Activated naive CD4-positive, alpha-beta T cell treated with anti-CD3 and anti-CD28 coated beads, Interleukin-2, amount 50 U/mL, for 24 hours (primary cell): ENCODE measurements around the gene GRIK4.

ENCODE experiments used
- H3K27ac Mint-ChIP-seq: one replicate; pipeline ENCODE4 v1.8.0; 2021; ENCODE audit warnings: mild to moderate bottlenecking, mixed read lengths
- H3K27me3 Mint-ChIP-seq: one replicate; pipeline ENCODE4 v1.8.0; 2021; ENCODE audit warnings: mixed read lengths
- H3K36me3 Mint-ChIP-seq: one replicate; pipeline ENCODE4 v1.8.0; 2021; ENCODE audit warnings: mixed read lengths
- H3K4me1 Mint-ChIP-seq: one replicate; pipeline ENCODE4 v1.8.0; 2021; ENCODE audit warnings: mixed read lengths
- H3K4me3 Mint-ChIP-seq: one replicate; pipeline ENCODE4 v1.8.0; 2021; ENCODE audit warnings: mild to moderate bottlenecking, mixed read lengths
- H3K9me3 Mint-ChIP-seq: one replicate; pipeline ENCODE4 v1.8.0; 2021; ENCODE audit warnings: mixed read lengths

The GRIK4 gene

DNA sequence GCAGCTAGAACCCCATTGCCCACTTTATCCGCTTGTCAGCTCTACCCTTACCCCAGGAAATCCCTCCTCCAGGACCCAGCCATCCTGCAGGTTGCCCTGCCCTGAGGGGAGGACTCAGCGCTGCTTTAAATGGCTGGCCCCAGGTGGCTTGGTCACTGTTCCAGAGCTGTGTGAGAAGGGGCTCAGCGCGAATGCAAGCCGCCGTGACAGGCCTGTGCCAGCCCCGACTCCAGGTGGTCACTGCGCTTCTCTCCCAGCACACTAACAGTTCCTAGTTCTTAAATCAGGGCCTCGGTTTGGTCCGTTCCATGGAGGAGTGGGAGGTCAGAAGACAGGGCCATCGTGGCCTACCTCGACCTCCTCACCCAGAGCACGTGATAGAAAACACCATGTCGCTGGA is 446.6 kb downstream of the GRIK4 start:
- Mint-ChIP-seq H3K9me3 (no peaks in the 10 kb centered on the region), H3K4me3 (no peak overlapping the region), H3K27ac (no peak overlapping the region), H3K36me3 (peaks cover 1% of the 10 kb centered on the region), H3K27me3 (peaks cover 5% of the 10 kb centered on the region), H3K4me1 (peaks cover 11% of the 10 kb centered on the region)

GRCh38 chr11:120959189-120959588 is 447.6 kb downstream of the GRIK4 start:
- peaks cover 11% of the 10 kb centered on the region for H3K4me1 Mint-ChIP-seq
- H3K9me3 Mint-ChIP-seq = no peaks in the 10 kb centered on the region
- no peak overlapping the region for H3K27ac Mint-ChIP-seq
- no peak overlapping the region for H3K4me3 Mint-ChIP-seq
- H3K36me3 Mint-ChIP-seq = peaks cover 1% of the 10 kb centered on the region
- peaks cover 5% of the 10 kb centered on the region for H3K27me3 Mint-ChIP-seq

DNA sequence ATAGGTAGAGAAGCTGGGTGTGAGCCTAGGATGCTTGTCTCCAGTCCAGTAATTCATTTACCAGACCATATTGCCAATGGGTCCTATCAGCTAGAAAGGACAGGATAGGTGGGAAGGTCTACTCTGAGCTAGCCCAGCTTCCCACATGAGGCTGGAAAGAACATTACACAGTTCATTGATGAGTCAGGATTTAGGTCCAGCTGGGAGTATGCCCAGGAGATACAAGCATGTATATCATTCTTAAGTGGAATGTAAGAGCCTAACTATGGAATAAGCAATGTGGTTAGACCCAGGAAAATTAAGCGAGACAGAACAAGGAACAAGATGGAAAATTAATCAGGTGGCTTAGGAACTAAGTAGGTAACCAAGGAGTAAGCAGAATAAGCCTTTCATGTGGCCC is 453.3 kb downstream of the GRIK4 start:
- no peaks in the 10 kb centered on the region for H3K9me3 Mint-ChIP-seq
- no peaks in the 10 kb centered on the region for H3K4me1 Mint-ChIP-seq
- no peak overlapping the region for H3K27ac Mint-ChIP-seq
- no peak overlapping the region for H3K4me3 Mint-ChIP-seq
- peaks cover 5% of the 10 kb centered on the region for H3K27me3 Mint-ChIP-seq
- H3K36me3 Mint-ChIP-seq = no peaks in the 10 kb centered on the region

GRCh38 chr11:120966840-120967239 is 455.3 kb downstream of the GRIK4 start:
- peaks cover 6% of the 10 kb centered on the region for H3K27me3 Mint-ChIP-seq

DNA sequence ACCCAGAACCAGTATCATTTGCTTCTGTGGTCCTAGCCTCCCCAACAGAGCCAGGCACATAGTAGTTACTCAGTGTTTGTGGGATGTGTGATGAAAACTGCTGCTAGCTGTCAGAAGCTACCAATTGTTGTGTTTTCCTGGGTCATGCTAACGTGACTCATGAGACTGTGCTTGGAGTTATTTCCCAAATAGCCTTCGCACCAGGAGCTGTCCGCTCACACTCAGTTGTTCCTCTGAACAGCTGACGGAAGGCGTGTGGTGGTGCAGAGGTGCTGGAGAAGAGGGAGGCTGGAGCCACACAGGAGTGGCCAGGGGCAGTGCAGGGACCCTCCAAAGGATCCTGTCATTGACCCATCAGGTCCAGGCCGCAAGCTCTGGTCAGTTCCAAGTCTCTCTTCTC is 458.4 kb downstream of the GRIK4 start:
- H3K27ac Mint-ChIP-seq = no peak overlapping the region
- no peaks in the 10 kb centered on the region for H3K9me3 Mint-ChIP-seq
- H3K27me3 Mint-ChIP-seq = peaks cover 4% of the 10 kb centered on the region
- no peaks in the 10 kb centered on the region for H3K4me1 Mint-ChIP-seq
- H3K4me3 Mint-ChIP-seq = no peak overlapping the region
- H3K36me3 Mint-ChIP-seq = no peaks in the 10 kb centered on the region

More at GRCh38 chr11:120966840-120967239, 455.3 kb downstream of the GRIK4 start:
- H3K9me3 Mint-ChIP-seq = no peaks in the 10 kb centered on the region
- no peaks in the 10 kb centered on the region for H3K4me1 Mint-ChIP-seq
- H3K4me3 Mint-ChIP-seq = no peak overlapping the region
- H3K27ac Mint-ChIP-seq = no peak overlapping the region
- no peaks in the 10 kb centered on the region for H3K36me3 Mint-ChIP-seq

- Mint-ChIP-seq H3K4me1 (no peaks in the 10 kb centered on the region), H3K27ac (no peak overlapping the region), H3K4me3 (no peak overlapping the region), H3K9me3 (no peaks in the 10 kb centered on the region), H3K36me3 (no peaks in the 10 kb centered on the region), H3K27me3 (peaks cover 4% of the 10 kb centered on the region)
These were observed 460.3 kb downstream of the GRIK4 start for GRCh38 chr11:120971825-120972224.

- Mint-ChIP-seq H3K36me3 (no peaks in the 10 kb centered on the region), H3K27ac (no peak overlapping the region), H3K4me3 (no peak overlapping the region), H3K4me1 (no peaks in the 10 kb centered on the region), H3K27me3 (peaks cover 5% of the 10 kb centered on the region), H3K9me3 (no peaks in the 10 kb centered on the region)
These were observed 461.1 kb downstream of the GRIK4 start for GRCh38 chr11:120972621-120973020.

DNA sequence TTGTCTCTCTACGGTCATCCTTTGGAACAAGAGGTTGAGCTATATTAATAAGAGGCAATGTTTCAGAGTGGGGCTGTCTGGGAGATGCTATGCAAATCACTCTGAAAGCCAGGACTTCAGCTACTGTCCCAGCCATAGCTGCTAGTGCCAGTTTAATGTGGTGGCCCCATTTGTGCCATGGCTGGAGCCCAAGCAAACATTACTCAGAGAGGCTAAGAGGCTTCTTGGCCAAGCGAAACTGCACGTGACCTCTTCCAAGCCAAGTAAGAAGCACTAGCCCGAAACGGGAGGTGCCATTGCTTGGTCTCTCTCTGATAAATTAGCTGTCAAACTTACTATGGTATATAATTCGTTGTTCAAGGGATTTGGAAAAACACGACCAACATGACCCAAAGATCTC is 462.0 kb downstream of the GRIK4 start:
- no peaks in the 10 kb centered on the region for H3K4me1 Mint-ChIP-seq
- H3K27me3 Mint-ChIP-seq = peaks cover 6% of the 10 kb centered on the region

DNA sequence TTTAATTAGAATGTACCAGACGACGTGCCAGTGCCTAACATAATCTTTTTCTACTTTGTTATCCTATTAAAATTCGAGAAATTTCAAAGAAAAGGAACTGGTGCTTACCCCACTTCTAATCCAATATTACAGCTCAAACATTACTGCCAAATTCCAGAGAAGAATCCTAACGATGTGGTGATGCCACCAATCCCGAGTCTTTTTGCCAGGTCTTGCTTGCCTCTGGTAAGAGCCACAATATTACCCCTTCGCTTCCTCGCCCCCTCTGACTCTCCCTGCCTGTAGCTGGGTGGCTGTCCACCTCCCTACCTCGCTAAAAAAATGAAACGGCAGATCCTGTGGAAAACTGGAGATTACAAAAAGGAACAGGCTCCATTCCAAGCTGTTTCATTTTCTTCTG is 462.9 kb downstream of the GRIK4 start:
- no peaks in the 10 kb centered on the region for H3K9me3 Mint-ChIP-seq
- no peaks in the 10 kb centered on the region for H3K36me3 Mint-ChIP-seq
- no peak overlapping the region for H3K4me3 Mint-ChIP-seq
- H3K27ac Mint-ChIP-seq = no peak overlapping the region
- H3K27me3 Mint-ChIP-seq = peaks cover 8% of the 10 kb centered on the region
- no peaks in the 10 kb centered on the region for H3K4me1 Mint-ChIP-seq

More for the DNA sequence above, 462.0 kb downstream of the GRIK4 start:
- Mint-ChIP-seq H3K27ac (no peak overlapping the region), H3K9me3 (no peaks in the 10 kb centered on the region), H3K4me3 (no peak overlapping the region), H3K36me3 (no peaks in the 10 kb centered on the region)

DNA sequence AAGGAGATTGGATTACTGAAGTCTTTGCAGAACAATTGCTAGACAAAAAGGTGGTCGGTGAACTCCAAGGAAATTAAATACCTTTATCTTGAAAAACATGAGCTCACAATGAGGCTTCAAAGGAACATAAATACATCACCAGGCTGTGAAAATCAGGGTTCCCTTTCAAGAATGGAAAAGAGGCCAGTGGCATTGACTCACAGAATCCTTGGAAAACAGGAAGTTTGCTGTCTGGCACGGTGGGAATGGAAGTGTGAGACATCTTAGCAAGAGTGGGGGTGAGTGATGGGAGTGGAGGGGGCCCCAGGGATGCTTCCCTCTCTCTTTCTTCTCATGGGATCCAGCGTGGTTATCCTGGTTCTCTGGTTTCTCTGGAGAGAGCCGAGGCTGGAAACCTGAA is 463.4 kb downstream of the GRIK4 start:
- H3K27me3 Mint-ChIP-seq = peaks cover 9% of the 10 kb centered on the region
- no peak overlapping the region for H3K4me3 Mint-ChIP-seq
- no peaks in the 10 kb centered on the region for H3K4me1 Mint-ChIP-seq
- no peaks in the 10 kb centered on the region for H3K36me3 Mint-ChIP-seq
- H3K9me3 Mint-ChIP-seq = no peaks in the 10 kb centered on the region
- no peak overlapping the region for H3K27ac Mint-ChIP-seq

DNA sequence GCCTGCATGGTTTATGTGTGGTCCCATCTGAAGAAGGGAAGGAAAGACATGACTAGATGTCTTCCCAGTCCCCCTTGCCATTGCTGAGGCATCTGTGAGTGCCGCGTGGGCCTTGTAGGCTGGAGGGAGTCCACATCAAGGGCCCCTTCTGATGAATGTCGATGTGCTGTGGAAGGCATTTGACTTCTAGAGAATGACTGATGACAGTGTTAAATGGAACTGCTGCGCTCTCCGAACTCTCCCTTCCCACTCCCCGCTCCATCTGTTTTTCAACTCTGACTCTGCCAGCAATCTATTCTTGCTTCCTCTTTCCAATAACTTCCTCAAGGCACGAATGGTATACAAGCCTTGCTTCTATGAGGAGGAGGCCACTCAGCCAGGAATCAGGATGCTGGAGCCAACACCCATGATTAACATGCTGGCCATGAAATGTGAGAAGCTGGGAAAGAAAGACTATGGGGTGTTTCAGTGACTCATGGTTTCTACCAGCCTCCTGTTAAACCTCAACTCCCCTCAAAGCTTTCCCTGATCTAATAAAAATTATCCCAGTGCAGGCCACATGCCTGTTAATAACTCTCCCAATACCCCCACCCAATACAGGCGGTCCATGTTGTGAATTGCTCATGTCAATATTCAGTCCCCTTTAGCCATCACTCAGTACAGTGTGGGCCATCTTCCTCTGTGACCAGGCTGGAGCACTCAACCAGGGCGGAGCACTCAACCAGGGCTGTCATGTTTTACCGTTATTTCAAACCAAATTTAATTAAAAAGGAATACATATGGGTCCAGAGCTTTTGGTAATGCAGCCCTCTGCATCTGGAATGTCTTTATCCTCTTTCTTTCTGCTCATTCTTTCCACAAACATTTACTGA is 466.0 kb downstream of the GRIK4 start:
- no peaks in the 10 kb centered on the region for H3K36me3 Mint-ChIP-seq
- H3K9me3 Mint-ChIP-seq = no peaks in the 10 kb centered on the region
- no peaks in the 10 kb centered on the region for H3K4me1 Mint-ChIP-seq
- no peak overlapping the region for H3K27ac Mint-ChIP-seq
- peaks cover 8% of the 10 kb centered on the region for H3K27me3 Mint-ChIP-seq
- no peak overlapping the region for H3K4me3 Mint-ChIP-seq

DNA sequence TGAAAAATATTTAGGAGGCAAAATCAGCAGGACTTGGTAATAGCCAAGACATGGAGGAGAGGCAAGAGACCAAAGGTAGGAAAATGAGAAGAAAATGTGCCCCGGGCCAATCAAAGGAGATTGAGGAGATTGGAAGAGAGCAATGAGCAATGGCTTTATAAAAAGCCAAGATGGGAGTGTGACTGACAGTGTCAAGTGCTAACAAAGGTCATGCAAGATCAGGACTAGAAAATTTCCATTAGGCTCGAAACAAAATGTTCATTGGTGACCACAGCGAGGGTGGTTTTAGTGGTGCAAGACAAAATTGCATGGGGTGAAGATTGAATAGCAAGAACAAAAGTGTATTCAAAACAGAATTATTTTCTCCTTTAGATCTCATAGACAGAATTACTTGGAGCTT is 467.2 kb downstream of the GRIK4 start:
- H3K4me1 Mint-ChIP-seq = no peaks in the 10 kb centered on the region
- H3K27ac Mint-ChIP-seq = no peak overlapping the region
- no peak overlapping the region for H3K4me3 Mint-ChIP-seq
- peaks cover 8% of the 10 kb centered on the region for H3K27me3 Mint-ChIP-seq
- H3K9me3 Mint-ChIP-seq = no peaks in the 10 kb centered on the region
- H3K36me3 Mint-ChIP-seq = no peaks in the 10 kb centered on the region

- H3K4me1 Mint-ChIP-seq = peaks cover 14% of the 10 kb centered on the region
These were observed 474.4 kb downstream of the GRIK4 start for GRCh38 chr11:120985718-120986569.

GRCh38 chr11:120988603-120989002 is 477.1 kb downstream of the GRIK4 start:
- no peak overlapping the region for H3K4me3 Mint-ChIP-seq

More at GRCh38 chr11:120985718-120986569, 474.4 kb downstream of the GRIK4 start:
- Mint-ChIP-seq H3K27me3 (peaks cover 5% of the 10 kb centered on the region), H3K27ac (no peak overlapping the region), H3K36me3 (no peaks in the 10 kb centered on the region), H3K4me3 (peak overlapping the region; percentile 90), H3K9me3 (no peaks in the 10 kb centered on the region)

GRCh38 chr11:120991830-120992686 is 480.5 kb downstream of the GRIK4 start:
- Mint-ChIP-seq H3K4me3 (no peak overlapping the region), H3K27ac (no peak overlapping the region), H3K9me3 (no peaks in the 10 kb centered on the region), H3K4me1 (peaks cover 1% of the 10 kb centered on the region), H3K27me3 (no peaks in the 10 kb centered on the region), H3K36me3 (no peaks in the 10 kb centered on the region)

More at GRCh38 chr11:120988603-120989002, 477.1 kb downstream of the GRIK4 start:
- H3K27ac Mint-ChIP-seq = no peak overlapping the region
- no peaks in the 10 kb centered on the region for H3K36me3 Mint-ChIP-seq
- H3K9me3 Mint-ChIP-seq = no peaks in the 10 kb centered on the region
- peaks cover 3% of the 10 kb centered on the region for H3K27me3 Mint-ChIP-seq
- H3K4me1 Mint-ChIP-seq = peaks cover 14% of the 10 kb centered on the region
